ENCODE results near the gene RBM15. TPM values are rescaled to one million over a fixed set of nuclear protein-coding genes. Genes with fewer than 3 reads are reported as not detected.
A peak's percentile ranks its signal among the peaks of the same experiment; 100 is the strongest.

Gene RBM15
- total and polyA plus RNA-seq, 2 of the 13 experiments (the other 11 are each of a cell fraction or from before 2014, with no cell fraction given) = 13.5 to 36.4 TPM

DNA sequence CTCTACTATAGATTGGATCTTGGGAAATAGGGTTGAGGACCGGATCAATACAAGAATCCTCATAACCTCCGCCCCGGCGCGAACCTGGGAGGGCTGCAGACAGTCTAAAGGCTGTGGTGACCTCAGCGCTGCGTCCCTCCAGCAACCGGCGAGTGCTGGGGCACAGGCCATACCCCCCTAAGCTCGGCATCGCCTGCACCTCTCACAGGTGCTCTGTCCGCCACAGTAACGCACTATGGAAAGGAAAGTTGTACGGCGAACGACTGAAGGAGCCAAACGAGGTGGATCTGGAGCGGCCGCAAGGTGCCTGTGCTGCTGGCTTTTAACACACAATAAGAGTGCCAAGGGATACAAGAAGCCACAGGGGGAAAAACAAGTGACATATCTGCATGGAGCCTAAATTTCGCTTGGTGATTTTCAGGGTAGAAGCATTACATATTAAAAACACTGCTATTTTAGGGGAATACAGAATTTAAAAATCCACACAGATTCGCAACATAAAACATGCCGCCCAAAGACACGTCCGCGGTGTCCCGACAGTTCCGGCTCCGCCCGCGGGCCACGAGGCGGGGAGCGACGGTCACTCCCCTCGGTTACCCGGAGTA lies 1.4 kb upstream of the RBM15 start (continued):
- TF ChIP-seq CBX5 (CRISPR knock-in tag; IDR thresholded peaks at IDR 0.05; ENCODE audit: borderline replicate concordance) = no peak
- no peak for TF ChIP-seq NFE2 (CRISPR knock-in tag; IDR thresholded peaks at IDR 0.05)
- TF ChIP-seq, protein P1, sequence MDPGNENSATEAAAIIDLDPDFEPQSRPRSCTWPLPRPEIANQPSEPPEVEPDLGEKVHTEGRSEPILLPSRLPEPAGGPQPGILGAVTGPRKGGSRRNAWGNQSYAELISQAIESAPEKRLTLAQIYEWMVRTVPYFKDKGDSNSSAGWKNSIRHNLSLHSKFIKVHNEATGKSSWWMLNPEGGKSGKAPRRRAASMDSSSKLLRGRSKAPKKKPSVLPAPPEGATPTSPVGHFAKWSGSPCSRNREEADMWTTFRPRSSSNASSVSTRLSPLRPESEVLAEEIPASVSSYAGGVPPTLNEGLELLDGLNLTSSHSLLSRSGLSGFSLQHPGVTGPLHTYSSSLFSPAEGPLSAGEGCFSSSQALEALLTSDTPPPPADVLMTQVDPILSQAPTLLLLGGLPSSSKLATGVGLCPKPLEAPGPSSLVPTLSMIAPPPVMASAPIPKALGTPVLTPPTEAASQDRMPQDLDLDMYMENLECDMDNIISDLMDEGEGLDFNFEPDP (CRISPR knock-in tag; conservative IDR thresholded peaks at IDR 0.05) = 0 out of 2 replicates have a peak, but pooled peaks have one; percentile 26
- no peak for TF ChIP-seq KLF11 (CRISPR knock-in tag; IDR thresholded peaks at IDR 0.05)
- TF ChIP-seq, protein P2, sequence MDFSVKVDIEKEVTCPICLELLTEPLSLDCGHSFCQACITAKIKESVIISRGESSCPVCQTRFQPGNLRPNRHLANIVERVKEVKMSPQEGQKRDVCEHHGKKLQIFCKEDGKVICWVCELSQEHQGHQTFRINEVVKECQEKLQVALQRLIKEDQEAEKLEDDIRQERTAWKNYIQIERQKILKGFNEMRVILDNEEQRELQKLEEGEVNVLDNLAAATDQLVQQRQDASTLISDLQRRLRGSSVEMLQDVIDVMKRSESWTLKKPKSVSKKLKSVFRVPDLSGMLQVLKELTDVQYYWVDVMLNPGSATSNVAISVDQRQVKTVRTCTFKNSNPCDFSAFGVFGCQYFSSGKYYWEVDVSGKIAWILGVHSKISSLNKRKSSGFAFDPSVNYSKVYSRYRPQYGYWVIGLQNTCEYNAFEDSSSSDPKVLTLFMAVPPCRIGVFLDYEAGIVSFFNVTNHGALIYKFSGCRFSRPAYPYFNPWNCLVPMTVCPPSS (IDR thresholded peaks at IDR 0.05) = no peak
- TF ChIP-seq, protein P3, sequence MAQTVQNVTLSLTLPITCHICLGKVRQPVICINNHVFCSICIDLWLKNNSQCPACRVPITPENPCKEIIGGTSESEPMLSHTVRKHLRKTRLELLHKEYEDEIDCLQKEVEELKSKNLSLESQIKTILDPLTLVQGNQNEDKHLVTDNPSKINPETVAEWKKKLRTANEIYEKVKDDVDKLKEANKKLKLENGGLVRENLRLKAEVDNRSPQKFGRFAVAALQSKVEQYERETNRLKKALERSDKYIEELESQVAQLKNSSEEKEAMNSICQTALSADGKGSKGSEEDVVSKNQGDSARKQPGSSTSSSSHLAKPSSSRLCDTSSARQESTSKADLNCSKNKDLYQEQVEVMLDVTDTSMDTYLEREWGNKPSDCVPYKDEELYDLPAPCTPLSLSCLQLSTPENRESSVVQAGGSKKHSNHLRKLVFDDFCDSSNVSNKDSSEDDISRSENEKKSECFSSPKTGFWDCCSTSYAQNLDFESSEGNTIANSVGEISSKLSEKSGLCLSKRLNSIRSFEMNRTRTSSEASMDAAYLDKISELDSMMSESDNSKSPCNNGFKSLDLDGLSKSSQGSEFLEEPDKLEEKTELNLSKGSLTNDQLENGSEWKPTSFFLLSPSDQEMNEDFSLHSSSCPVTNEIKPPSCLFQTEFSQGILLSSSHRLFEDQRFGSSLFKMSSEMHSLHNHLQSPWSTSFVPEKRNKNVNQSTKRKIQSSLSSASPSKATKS (CRISPR knock-in tag; IDR thresholded peaks at IDR 0.05) = no peak
- TF ChIP-seq ZNF446 (CRISPR knock-in tag; IDR thresholded peaks at IDR 0.05) = no peak
- TF ChIP-seq, protein P4, sequence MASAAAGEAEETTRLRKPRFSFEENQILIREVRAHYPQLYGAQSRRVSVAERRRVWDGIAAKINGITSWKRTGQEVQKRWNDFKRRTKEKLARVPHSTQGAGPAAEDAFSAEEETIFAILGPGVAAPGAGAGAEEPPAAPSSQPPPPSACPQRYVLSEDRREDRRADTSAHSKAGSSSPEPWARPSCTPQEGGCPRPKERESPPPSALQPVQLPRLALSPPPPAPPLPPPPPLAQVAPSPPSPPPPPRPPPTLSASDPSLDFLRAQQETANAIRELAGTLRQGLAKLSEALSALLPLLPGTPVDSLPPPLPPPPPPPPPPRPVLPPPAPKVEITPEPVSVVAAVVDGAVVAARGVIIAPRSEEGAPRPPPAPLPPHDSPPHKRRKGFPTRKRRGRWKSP (CRISPR knock-in tag; IDR thresholded peaks at IDR 0.05) = no peak
- no peak for TF ChIP-seq FOSL2 (CRISPR knock-in tag; IDR thresholded peaks at IDR 0.05)
- TF ChIP-seq, protein P5, sequence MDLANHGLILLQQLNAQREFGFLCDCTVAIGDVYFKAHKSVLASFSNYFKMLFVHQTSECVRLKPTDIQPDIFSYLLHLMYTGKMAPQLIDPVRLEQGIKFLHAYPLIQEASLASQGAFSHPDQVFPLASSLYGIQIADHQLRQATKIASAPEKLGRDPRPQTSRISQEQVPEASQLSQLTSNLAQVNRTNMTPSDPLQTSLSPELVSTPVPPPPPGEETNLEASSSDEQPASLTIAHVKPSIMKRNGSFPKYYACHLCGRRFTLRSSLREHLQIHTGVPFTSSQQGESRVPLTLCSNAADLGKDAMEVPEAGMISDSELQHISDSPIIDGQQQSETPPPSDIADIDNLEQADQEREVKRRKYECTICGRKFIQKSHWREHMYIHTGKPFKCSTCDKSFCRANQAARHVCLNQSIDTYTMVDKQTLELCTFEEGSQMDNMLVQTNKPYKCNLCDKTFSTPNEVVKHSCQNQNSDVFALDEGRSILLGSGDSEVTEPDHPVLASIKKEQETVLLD (CRISPR knock-in tag; IDR thresholded peaks at IDR 0.05; ENCODE audit: low read depth) = 0 out of 2 replicates have a peak, but pooled peaks have one; percentile 78
- no peak for TF ChIP-seq HOXD1 (CRISPR knock-in tag; IDR thresholded peaks at IDR 0.05)
- TF ChIP-seq, protein P6, sequence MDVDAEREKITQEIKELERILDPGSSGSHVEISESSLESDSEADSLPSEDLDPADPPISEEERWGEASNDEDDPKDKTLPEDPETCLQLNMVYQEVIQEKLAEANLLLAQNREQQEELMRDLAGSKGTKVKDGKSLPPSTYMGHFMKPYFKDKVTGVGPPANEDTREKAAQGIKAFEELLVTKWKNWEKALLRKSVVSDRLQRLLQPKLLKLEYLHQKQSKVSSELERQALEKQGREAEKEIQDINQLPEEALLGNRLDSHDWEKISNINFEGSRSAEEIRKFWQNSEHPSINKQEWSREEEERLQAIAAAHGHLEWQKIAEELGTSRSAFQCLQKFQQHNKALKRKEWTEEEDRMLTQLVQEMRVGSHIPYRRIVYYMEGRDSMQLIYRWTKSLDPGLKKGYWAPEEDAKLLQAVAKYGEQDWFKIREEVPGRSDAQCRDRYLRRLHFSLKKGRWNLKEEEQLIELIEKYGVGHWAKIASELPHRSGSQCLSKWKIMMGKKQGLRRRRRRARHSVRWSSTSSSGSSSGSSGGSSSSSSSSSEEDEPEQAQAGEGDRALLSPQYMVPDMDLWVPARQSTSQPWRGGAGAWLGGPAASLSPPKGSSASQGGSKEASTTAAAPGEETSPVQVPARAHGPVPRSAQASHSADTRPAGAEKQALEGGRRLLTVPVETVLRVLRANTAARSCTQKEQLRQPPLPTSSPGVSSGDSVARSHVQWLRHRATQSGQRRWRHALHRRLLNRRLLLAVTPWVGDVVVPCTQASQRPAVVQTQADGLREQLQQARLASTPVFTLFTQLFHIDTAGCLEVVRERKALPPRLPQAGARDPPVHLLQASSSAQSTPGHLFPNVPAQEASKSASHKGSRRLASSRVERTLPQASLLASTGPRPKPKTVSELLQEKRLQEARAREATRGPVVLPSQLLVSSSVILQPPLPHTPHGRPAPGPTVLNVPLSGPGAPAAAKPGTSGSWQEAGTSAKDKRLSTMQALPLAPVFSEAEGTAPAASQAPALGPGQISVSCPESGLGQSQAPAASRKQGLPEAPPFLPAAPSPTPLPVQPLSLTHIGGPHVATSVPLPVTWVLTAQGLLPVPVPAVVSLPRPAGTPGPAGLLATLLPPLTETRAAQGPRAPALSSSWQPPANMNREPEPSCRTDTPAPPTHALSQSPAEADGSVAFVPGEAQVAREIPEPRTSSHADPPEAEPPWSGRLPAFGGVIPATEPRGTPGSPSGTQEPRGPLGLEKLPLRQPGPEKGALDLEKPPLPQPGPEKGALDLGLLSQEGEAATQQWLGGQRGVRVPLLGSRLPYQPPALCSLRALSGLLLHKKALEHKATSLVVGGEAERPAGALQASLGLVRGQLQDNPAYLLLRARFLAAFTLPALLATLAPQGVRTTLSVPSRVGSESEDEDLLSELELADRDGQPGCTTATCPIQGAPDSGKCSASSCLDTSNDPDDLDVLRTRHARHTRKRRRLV (CRISPR knock-in tag; IDR thresholded peaks at IDR 0.05) = 0 out of 2 replicates have a peak, but pooled peaks have one; percentile 53
- TF ChIP-seq ZNF124 (CRISPR knock-in tag; IDR thresholded peaks at IDR 0.05) = no peak
- peak; percentile 64; the same call in 1 of the 2 replicates for TF ChIP-seq ZNF224 (CRISPR knock-in tag; IDR thresholded peaks at IDR 0.05)
- TF ChIP-seq JARID2 (CRISPR knock-in tag; IDR thresholded peaks at IDR 0.05; ENCODE audit: insufficient replicate concordance) = no peak
- TF ChIP-seq ZNF672 (CRISPR knock-in tag; IDR thresholded peaks at IDR 0.05) = no peak
- no peak for TF ChIP-seq SP1 (IDR thresholded peaks at IDR 0.05)
- no peak for TF ChIP-seq SP1 (CRISPR knock-in tag; IDR thresholded peaks at IDR 0.05)

All from HepG2 (cell line).